Eye (tissue), 1 donor: ENCODE data around the gene DTD1.

Experiments used
- DNase-seq: peaks from one replicate; pipeline ENCODE4 v3.0.0-alpha.2; 2015

Gene DTD1

DNA sequence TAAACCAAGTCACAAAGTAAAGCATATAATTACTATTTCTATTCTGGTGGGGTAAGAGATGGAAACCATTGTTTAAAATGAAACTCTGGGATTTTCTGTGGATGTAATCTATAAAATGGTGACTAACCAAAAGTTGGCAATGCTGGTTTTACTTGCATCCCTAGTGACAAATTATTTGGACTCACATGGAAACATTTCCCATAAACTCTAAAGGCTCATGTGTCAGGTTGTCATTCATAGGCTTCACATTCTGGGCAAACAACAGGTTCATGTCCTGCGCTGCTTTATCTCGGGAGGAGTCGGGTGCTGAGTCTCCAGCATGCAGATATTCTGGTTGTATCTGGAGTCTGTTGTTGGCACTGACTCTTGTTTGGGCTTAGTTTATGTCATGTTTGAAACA lies 127.7 kb downstream of the DTD1 start:
- no peak for DNase-seq

DNA sequence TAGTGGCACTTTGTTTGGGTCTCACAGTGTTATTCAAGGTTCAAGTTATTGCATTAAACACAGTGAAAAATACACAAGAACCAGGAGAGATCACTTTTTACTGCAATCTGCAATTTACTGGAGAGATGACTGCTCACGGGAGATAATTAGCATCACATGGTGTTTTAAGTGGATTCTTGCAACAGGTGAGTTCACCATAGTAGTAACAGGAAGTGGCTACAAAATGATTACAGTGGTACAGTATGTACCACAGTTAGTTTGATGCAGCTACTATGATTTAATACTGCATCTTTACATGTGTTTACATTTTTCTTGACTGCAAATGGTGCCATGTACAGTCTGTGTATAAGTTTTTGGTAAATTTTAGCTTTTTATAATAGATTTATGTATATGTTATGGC lies 129.2 kb downstream of the DTD1 start:
- no peak for DNase-seq

DNA sequence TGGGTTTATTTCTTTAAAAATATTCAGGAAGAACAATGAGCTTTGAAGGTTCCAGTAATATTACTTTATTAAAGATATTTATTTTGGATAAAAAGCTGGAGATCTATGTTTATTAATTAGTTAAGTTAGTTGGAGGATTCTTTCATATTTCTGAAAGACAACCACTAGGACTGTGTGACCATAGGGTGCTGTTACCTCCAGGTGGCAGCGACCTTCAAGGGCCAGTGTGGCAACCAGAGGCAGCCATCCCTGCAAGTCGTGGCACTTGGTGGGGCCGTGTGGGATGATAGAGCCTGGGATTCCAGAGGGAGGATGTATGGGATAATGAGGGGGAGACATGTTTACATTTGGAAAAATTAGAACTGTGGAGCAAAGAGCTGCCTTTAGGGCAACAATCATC lies 130.3 kb downstream of the DTD1 start:
- DNase-seq: no peak

DNA sequence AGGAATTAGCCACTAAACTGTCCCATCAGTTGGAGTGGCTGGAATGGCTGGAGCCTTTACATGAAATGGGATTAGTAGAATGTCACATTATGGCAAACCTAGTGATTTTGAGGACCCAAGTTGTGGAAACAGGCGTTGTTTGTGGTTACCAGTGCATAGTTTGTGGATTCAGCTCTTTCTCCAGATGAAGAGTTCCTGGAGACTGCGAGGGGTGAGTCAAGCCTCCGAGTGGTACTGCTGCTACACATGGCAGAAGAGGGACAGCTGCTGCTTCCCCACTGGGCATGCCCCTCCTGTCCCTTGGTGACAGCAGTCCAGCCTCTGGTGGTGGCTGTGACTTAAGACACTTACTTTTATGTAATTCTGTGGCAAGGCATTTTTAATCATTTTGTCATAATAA lies 131.6 kb downstream of the DTD1 start:
- DNase-seq: no peak

DNA sequence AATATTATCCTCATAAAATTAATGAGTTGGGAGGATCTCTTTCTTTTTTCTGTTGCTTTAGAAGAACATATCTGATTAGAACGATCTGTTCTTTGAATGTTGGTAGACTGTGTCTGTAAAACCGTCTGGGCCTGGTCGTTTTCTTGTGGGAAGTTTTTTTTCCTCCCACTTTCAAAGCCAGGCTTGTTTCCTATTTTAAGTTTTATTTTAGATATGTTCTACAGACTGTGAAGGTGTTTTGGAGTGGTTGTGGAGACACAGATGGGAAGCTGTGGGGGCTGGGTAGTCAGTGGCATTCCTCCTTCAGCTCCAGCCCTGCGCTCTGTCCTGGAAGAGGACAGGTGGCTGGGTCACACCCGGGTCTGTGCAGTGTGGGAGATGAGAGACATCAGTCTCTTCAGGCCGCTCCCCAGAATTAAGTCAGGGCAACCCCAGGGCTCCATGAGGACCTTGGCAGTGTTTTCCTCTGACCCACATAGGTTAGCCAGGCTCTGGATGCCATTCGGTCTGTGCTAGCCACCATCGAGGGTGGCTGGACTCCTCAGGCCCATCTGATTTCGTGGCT lies 133.8 kb downstream of the DTD1 start:
- no peak for DNase-seq

DNA sequence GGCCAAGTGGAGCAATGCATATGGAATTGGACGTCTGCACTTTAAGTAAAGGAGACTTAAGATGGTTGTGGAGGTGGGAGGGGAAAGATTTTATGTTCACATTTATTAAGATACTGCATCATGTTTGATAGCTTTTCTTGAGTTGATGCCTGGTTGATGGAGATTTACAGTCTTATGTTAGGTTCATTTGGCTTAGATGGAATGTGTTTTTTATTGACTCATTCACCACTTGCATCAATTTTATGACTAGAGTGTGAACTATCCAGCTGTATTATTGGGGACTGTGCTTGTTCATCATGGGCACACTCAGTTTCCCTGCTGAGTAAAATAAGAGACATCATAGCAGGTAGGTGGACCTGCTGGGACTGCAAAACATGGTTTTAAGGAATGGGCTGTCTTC lies 134.5 kb downstream of the DTD1 start:
- no peak for DNase-seq

DNA sequence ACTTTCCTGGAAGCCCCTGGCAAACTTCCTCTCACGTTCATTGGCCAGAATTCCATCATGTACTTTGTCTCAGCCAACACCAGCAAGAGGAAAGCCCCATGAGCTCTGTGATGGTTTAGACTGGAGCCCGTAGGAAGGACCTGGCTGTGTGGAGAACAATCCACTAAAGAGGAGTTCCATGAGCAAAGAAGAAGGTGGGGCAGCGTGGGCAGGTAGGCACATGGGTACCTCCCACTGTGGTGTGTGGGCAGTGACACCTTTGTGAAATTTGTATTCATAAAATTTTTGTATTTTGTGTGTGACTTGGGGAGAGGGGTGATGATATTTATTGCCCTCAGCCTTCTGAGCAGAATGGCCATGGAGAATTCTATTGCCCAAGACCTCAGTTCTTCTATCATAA lies 136.2 kb downstream of the DTD1 start:
- DNase-seq: no peak

DNA sequence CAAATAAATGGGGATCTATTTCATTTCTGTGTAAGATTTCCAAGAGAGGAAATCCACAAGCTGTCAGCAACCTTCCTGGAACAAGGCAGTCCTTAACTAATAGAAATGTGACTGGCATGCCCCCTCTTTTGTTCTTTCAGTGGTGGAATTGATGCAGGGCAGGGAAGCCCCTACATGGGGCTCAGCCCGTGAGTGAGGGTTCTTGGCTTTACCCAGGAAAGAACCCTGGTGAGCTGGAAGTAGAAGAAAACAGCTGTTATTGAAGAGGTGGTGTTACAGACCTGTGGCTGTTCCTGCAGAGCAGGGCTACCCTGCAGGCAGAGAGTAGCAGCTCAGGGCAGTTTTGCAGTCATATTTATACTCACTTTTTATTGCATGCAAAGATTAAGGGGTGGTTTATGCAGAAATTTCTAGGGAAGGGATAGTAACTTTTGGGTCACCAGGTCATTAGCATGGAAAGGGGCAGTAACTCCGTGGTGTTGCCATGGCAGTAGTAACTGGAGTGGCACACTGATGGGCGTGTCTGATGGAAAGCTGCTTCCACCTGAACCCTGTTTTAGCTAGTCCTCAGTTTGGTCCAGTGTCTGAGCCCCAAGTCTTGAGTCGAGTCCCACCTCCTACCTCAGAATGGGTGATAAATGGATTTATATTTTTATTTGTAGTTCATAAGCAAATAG lies 137.1 kb downstream of the DTD1 start:
- no peak for DNase-seq

DNA sequence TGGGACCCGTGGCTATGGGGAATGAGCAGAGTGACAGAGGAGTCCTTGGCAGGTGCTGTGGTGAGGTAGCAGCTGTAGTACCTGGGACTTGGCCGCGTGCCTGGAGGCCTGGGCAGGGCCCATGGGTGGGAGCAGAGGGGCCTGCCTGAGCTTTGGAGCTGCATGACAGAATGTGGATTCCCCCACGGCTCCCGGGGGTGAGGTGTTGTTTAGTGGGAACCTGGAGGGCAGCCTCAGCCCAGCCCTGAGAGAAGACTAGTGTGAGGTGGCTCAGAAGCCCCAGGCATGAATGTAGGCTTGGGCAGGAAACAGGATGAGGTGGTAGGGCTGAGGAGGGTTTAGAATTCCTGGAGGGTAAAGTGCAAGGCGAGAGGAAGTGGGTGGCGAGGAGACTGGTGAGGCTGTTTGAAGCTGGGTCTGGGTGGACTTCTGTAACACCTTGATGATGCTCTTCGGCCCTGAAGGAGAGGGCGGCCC lies 139.2 kb downstream of the DTD1 start:
- DNase-seq: no peak

DNA sequence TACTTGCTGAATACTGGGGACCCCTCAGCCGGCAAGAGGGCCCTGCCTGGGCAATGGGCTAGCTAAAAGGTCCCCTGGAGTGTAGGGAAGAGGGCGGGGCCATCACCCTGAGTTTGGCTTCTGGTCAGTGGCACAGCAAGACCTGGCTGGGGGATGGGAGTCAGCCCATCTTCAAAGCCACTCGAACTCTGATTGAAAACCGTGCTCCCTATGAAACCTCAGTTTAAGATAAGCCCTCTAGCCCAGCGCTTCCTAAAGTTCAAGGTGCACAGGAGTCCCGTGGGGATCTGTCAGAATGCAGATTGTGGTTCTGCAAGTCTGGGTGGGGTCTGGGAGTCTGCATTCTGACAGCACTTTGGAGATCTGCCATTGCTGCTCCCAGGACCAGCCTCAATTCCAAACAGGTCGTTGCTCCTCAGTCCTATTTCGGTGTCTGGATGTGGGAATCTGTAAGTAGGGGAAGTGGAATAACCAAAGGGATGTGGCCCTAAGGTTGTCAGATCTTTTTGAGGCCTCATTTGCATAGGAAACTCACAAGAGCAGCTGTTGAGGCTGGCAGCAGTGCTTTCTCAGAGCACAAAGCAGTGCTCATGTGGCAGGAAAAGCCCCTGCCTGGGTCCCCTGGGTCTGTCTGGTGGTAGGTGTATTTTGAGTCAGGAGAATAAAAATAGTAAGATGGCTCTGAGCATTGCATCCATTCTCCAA lies 140.5 kb downstream of the DTD1 start:
- DNase-seq: no peak

DNA sequence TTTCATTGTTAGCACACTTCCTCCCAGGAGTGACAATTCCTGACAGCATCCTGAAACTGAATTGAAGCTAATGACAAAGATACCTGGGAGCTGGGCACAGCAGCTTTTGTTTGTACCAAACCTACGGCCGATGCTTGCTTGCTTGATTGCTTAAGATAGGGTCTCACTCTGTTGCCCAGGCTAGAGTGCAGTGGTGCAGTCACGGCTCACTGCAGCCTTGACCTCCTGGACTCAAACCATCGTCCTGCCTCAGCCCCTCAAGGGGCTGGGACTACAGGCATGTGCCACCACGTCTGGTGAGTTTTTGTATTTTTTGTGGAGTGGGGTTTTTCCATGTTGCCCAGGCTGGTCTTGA lies 141.0 kb downstream of the DTD1 start:
- no peak for DNase-seq

DNA sequence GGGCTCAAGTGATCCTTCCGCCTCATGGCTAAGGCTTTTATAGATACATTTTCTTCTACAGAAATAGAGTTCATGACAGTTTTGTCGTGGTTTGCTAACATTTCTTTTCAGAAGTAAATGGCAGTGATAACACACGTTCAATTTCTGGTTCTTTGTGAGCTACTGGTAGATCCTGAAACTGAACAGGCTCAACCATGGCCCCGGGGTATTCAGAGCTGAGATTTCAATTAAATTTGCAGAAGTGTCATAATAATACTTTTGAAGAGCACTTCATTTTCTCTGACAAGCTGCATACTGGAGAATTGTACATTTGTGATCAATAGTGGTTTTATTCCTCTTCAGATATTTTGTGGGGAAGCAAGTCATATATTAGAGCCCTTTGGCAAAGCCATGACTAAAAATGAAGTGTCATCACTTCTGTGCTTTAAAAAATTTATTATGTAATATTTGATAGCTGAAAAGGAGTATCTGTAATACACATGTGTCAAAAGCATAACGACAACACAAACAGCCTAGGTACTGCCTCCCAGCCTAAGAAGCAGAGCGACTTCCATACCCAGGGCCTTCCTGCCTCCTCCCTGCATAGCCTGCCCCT lies 141.5 kb downstream of the DTD1 start:
- DNase-seq: no peak

DNA sequence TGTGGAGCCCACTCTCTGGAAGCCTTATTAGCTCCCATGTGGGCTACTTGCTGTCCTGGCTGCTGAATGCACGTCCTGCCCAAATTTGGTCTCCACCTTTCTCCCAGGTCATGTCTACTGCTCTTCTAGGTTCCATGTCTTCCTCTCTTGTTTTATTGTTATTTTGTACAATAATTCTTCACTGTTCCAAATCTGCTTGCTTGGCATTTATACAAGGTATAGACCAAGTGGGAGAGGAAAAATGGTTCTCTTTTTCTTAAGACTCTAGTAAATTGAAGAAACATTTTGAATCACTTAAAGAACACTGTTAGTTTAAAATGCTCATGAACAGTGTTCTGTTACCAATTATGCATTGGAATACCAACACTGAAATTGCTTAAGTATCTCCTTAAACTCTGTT lies 144.1 kb downstream of the DTD1 start:
- no peak for DNase-seq

DNA sequence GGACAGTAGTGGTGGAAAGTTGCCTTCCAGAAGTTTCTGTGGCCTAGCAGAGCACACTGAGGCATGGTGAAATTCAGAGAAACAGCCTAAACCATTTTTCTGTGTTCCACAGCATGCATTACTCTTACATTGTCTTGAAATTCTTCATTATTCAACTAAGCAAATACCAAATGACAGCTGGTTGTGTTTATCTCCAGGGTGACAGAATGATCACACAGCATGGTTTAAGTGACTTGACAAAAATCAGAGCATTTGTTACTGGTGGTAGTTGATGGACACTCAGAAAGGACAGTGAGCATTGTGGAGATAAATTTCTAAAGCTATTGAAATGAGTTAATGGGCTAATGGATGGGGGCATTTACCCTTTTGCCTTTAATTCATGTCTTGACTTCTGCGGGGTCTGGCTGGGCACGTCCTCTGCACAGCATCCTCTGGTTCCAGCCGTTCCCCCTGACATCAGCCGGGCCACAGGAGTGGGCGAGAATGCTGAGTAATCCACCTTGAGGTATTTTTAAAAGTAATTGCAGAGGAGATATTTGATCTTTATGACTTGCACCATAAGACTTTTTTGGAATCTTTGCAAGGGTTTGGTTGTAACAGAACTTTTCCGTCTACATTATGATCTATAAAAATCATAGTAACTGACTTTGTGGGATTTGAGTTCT lies 146.8 kb downstream of the DTD1 start:
- peak; percentile 51 for DNase-seq

DNA sequence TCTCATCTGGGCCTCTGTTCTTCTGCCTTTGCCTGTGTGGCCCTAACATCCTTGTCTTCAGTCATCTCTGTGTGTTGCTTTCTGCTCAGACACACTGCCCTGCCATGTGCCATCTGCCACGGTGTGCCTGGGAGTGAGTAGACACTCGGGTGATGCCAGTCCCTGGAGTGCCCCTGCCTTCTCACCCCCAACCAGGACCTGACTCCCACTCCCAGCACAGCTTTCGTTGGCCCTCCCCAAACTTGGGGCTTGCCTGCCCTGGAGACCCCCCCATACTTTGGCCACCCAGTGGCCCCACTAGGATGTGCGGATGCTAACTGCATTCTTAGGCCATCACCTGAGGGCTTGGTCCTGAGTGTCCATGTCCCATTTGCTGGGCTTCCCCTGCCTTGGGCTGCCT lies 149.3 kb downstream of the DTD1 start:
- DNase-seq: no peak

DNA sequence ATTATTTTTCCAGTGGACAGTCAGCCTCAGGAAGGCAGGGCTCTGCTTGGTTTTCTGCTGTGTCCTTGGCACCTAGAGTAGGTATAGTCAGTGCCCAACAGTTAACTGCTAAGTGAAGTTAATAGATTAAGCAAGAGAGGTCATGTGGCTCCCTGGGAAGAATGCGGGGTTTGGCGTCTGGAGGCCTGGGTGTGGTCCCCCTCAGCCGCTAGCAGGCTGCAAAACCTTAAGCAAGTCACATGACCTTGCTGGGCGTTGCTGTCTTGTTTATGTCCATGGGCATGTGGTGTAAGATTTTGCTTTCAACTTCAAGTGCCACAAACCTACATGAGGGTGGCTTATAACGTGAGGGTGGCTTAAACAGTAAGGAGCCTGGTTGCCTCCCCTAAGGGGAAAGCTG lies 150.2 kb downstream of the DTD1 start:
- DNase-seq: no peak

DNA sequence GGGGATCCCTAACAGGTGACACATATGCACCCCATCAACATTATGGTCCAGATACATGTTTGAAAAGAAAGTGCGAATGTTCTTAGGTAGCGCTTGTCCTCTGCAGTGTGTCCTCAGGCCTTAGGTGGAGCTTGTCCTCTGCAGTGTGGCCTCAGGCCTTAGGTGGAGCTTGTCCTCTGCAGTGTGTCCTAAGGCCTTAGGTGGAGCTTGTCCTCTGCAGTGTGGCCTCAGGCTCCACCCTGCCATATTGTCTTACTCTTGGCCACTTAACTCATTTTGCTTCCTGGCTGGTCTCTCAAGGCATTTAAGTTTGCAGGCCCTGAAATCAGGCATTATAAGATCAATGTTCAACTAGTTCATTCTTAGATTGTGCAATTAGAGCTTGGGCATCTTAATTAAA lies 151.0 kb downstream of the DTD1 start:
- DNase-seq: no peak

DNA sequence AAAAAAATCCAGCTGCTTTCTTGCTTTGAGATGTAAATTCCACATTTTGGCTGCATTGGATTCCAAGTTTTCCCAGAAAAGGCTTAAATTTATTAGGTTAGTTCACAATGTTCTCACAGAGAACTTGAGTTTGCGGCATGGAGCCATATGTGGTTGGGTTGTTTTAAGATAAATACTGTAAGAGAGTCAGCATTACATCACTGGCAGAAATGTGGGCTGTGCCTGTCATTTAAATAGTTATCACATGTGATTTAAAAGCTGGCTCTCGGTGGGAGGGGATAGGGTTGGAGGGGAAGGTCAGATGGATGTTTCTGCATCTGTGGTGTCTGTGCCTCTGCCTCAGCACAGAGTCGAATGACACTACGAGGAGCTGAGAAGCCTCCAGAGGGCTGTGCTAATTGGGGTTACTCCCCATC lies 151.9 kb downstream of the DTD1 start:
- DNase-seq: peak; percentile 77

DNA sequence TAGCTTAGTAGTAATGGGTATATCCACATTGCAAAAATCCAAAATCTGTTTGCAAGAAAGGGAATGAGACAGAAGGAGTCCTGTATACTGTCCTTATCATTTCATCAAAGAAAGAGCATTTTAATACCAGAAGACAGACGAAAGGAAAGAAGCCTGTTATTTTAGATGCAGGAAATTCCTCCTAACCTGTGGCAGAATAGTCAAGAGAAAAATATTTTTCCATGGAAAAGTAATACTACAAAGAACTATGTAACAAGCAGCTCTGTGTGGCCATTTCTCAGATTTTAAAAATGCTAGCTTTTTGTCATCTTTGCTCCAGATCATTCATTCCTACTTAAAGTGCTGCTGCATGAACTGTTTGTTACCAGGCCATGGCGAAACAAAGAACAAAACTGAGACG lies 152.9 kb downstream of the DTD1 start:
- DNase-seq: no peak

DNA sequence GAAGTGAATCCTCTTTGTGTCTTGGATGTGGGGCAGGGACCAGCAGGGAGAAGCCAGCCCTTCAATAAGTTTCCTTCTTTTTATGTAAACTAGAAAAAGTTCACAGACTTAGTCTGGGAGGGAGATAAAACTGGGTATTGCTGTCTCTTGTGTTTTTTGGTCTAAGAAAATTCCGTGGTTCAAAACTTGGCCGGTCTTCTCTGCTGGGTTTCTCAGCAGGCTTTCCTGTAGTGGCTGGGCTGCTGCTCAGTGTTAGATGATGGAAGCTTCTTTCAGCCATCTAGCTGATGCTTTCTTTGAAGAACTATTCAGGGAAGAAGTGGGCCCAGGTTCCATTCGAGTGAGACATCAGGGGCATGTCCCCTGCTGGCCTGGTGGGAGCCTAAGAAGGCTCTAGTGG lies 155.0 kb downstream of the DTD1 start:
- DNase-seq: no peak

DNA sequence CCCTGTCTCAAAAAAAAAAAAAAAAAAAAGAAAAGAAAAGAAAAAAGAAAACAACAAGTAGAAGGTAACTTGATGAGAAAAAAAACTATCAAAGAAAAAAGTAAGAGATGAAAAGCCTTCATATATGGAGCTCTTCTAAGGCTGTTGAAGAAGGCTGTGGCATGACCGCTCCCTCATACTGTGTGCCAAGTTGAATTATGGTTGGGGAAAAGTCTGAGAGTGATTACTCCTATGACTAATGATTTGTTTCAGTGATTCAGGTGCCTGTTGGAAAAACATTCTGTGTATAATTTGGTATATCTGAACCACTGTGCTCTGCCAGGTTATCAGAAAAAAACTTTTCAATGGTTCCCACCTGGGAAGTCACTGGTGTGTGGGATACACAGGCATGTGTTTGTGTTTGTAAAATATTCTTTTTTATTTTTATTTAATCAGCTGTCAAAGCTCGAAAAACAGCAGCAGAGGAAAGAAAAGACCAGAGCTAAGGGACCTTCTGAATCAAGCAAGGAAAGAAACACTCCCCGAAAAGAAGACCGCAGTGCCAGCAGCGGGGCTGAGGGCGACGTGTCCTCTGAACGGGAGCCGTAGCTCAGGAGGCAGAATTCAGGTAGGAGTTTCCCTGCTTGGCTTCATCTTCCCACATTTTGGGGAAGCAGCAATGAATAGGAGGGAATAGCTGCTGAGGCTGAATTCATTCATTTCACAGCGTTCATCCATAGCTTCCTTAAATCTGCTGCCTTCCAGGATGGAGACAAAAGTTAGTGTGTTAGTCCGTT lies 156.0 kb downstream of the DTD1 start:
- no peak for DNase-seq

DNA sequence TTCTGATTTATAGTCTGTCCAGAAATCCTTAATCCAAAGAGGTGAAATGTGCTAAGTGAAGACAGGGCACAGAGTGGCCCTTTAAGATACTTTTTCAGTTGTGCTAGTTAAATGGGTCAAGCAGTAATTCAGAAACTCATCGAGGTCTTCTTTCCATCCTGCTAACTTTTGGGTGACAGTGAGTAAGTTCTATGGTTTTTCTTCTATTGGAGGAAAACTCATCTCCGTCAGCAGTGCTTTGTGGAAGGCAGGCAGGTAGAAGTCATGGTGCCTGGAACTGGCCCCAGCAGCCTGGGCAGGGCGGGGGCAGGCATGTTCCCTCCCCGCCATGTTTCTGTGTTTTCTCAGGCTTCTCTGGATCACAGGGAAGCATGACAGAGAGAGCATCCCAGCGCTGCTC lies 159.2 kb downstream of the DTD1 start:
- no peak for DNase-seq

DNA sequence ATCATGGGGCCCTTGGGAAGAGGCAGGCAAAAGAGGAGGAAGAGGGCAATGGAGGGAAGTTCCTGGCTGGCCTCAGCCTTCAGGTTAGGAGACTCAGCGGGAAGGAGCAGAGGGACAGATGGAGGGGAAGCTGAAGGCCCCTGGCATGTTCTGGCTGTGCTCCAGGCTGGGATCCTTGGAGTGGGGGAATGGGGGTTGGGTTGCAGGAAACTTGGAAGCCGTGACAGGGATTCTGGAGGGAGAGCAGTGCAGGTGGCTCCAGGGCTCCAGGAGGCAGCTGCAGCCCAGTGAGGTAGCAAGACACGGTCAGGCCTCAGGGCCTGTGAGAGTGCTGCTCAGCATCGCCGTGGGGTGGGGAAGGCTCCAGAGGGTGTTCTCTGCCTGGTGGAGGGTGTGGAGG lies 161.1 kb downstream of the DTD1 start:
- DNase-seq: no peak
